ENCODE measurements around the gene CD38.

Gene CD38

DNA sequence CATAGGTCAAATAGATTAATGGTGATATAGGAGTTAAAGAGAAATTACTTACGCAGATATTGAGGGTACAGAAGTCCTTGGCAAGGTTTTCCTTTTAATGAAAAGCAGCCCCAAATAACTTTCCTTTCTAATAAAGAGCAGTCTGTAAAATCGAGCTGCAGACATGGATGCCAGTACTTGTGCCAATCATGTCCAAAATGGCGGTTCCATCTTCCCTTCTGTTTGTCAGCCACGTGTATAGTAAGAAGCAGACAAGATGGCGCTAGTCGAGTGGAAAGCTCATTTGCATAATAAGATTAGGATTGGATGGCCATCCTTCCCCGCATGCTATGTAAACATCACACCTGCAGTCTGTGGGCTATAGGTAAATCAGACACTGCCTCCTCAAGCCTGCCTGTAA, 92.0 kb downstream of the CD38 start:
- no peaks in the 10 kb centered on the region for H3K27me3 ChIP-seq (ENCODE audit: control insufficient read depth, insufficient read depth, low read length)
- no peaks in the 10 kb centered on the region for H3K9me3 ChIP-seq (ENCODE audit: control insufficient read depth, low read length)
- no peaks in the 10 kb centered on the region for H3K79me2 ChIP-seq
- no peak overlapping the region for H3K4me3 ChIP-seq (ENCODE audit: low read depth, low read length)
- H2AFZ ChIP-seq, result no peak overlapping the region
- H3K36me3 ChIP-seq (ENCODE audit: control insufficient read depth, insufficient read depth, low read length), result no peaks in the 10 kb centered on the region
- H3K4me1 ChIP-seq, result no peaks in the 10 kb centered on the region
- H3K9ac ChIP-seq, result no peak overlapping the region
- no peak overlapping the region for H3K4me2 ChIP-seq (ENCODE audit: low read length)
- no peak overlapping the region for H3K27ac ChIP-seq
- no peak for TF ChIP-seq CTCF (IDR thresholded peaks at IDR 0.05)

- Histone ChIP-seq H3K4me2 (ENCODE audit: low read length) (no peak overlapping the region), H3K9ac (no peak overlapping the region), H3K4me1 (no peaks in the 10 kb centered on the region), H3K27me3 (ENCODE audit: control insufficient read depth, insufficient read depth, low read length) (no peaks in the 10 kb centered on the region), H3K4me3 (ENCODE audit: low read depth, low read length) (no peak overlapping the region), H3K36me3 (ENCODE audit: control insufficient read depth, insufficient read depth, low read length) (no peaks in the 10 kb centered on the region), H3K9me3 (ENCODE audit: control insufficient read depth, low read length) (no peaks in the 10 kb centered on the region), H3K79me2 (no peaks in the 10 kb centered on the region), H3K27ac (no peak overlapping the region), H2AFZ (no peak overlapping the region)
- no peak for TF ChIP-seq CTCF (IDR thresholded peaks at IDR 0.05)
Observed at GRCh38 chr4:15870921-15871664, 93.0 kb downstream of the CD38 start.

DNA sequence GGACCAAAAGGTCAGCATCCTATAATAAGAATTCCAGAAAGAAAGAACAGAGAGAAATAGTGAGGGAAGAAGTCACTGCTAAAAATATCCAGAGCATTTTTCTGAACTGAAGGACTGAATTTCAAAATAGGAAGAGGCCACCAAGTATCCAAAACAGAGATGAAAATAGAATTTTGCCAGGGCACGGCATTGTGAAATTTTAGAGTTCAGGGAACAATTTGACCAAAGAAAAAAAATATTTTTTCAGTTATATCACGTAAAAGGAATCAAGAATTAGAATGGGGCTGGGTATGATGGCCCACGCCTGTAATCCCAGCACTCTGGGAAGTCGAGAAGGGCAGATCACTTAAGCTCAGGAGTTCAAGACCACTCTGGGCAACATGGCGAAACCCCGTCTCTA, 95.0 kb downstream of the CD38 start:
- Histone ChIP-seq H3K27me3 (ENCODE audit: control insufficient read depth, insufficient read depth, low read length) (no peaks in the 10 kb centered on the region), H3K4me1 (no peaks in the 10 kb centered on the region), H3K4me2 (ENCODE audit: low read length) (no peak overlapping the region), H2AFZ (no peak overlapping the region), H3K9me3 (ENCODE audit: control insufficient read depth, low read length) (no peaks in the 10 kb centered on the region), H3K36me3 (ENCODE audit: control insufficient read depth, insufficient read depth, low read length) (no peaks in the 10 kb centered on the region), H3K27ac (no peak overlapping the region), H3K4me3 (ENCODE audit: low read depth, low read length) (no peak overlapping the region), H3K9ac (no peak overlapping the region), H3K79me2 (no peaks in the 10 kb centered on the region)
- TF ChIP-seq CTCF (IDR thresholded peaks at IDR 0.05), result no peak

GRCh38 chr4:15874671-15875070, 96.5 kb downstream of the CD38 start:
- no peaks in the 10 kb centered on the region for H3K4me1 ChIP-seq
- no peaks in the 10 kb centered on the region for H3K79me2 ChIP-seq
- no peak overlapping the region for H3K27ac ChIP-seq
- no peaks in the 10 kb centered on the region for H3K36me3 ChIP-seq (ENCODE audit: control insufficient read depth, insufficient read depth, low read length)
- H3K9ac ChIP-seq, result no peak overlapping the region
- no peak overlapping the region for H3K4me2 ChIP-seq (ENCODE audit: low read length)
- H3K9me3 ChIP-seq (ENCODE audit: control insufficient read depth, low read length), result no peaks in the 10 kb centered on the region
- no peak overlapping the region for H3K4me3 ChIP-seq (ENCODE audit: low read depth, low read length)
- H3K27me3 ChIP-seq (ENCODE audit: control insufficient read depth, insufficient read depth, low read length), result no peaks in the 10 kb centered on the region
- no peak for TF ChIP-seq CTCF (IDR thresholded peaks at IDR 0.05)
- no peak overlapping the region for H2AFZ ChIP-seq

Data from parathyroid adenoma (tissue), 2 donors.